Testis (tissue), 2 donors: ENCODE data around the gene DDX25.

ENCODE experiments used
- POLR2A ChIP-seq: fragments of 450-650 bp; IDR thresholded peaks from one replicate; pipeline ENCODE4 v1.6.1; 2017; ENCODE audit warnings: antibody characterized with exemption, mild to moderate bottlenecking, moderate library complexity
- TF ChIP-seq, protein P1 (sequence below), 3 experiments: fragments of 450-650 bp in 2 of 3; fragments of 200-600 bp in 1 of 3; sonication (generic) in 1 of 3; IDR thresholded peaks; one replicate each; pipeline ENCODE4 v1.5.1; 2016 to 2019; ENCODE audit warnings: antibody characterized with exemption in 3 of 3, mild to moderate bottlenecking in 2 of 3, moderate library complexity in 1 of 3

DNA sequence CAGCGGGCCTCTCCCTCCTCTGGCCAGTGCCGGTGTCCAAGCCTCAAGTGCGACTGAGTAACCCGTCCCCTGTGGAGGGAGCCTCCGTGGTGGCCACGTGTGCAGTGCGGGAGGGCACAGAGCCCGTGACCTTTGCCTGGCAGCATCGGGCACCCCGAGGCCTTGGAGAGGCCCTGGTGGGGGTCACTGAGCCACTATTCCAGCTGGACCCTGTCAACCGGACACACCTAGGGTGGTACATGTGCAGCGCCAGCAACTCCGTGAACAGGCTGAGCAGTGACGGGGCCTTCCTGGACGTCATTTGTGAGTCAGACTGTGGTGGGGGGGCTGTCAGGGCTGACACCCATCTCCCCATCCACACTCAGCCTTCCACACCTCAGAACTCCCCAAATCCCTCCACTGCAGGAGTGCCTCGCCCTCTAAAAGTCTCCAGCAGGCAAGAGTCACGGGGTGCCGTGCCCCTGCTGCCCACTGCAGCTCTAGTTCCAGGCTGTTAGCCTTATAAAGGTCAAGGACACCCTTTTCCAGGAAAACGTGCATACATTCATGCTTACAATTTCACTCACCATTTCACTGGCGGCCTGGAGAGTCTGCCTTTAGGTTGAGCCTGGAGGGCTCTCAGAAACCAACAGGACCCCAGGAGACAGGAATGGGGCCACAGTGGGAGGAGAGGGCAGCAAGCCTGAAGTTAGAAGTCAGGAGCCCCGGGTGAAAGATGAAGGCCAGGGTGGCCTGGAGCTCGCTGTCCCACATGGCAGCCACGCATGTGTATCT, 44.2 kb downstream of the DDX25 start:
- TF ChIP-seq, protein P1, sequence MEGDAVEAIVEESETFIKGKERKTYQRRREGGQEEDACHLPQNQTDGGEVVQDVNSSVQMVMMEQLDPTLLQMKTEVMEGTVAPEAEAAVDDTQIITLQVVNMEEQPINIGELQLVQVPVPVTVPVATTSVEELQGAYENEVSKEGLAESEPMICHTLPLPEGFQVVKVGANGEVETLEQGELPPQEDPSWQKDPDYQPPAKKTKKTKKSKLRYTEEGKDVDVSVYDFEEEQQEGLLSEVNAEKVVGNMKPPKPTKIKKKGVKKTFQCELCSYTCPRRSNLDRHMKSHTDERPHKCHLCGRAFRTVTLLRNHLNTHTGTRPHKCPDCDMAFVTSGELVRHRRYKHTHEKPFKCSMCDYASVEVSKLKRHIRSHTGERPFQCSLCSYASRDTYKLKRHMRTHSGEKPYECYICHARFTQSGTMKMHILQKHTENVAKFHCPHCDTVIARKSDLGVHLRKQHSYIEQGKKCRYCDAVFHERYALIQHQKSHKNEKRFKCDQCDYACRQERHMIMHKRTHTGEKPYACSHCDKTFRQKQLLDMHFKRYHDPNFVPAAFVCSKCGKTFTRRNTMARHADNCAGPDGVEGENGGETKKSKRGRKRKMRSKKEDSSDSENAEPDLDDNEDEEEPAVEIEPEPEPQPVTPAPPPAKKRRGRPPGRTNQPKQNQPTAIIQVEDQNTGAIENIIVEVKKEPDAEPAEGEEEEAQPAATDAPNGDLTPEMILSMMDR (IDR thresholded peaks at IDR 0.05) = no peak
- no peak for TF ChIP-seq POLR2A
